ENCODE data around the gene TTLL1. TPM values are rescaled to one million over a fixed set of nuclear protein-coding genes. Genes with fewer than 3 reads are reported as not detected.

The TTLL1 gene
- total and polyA plus RNA-seq, 2 experiments from 2014 or later: 5.5 to 6.8 TPM

DNA sequence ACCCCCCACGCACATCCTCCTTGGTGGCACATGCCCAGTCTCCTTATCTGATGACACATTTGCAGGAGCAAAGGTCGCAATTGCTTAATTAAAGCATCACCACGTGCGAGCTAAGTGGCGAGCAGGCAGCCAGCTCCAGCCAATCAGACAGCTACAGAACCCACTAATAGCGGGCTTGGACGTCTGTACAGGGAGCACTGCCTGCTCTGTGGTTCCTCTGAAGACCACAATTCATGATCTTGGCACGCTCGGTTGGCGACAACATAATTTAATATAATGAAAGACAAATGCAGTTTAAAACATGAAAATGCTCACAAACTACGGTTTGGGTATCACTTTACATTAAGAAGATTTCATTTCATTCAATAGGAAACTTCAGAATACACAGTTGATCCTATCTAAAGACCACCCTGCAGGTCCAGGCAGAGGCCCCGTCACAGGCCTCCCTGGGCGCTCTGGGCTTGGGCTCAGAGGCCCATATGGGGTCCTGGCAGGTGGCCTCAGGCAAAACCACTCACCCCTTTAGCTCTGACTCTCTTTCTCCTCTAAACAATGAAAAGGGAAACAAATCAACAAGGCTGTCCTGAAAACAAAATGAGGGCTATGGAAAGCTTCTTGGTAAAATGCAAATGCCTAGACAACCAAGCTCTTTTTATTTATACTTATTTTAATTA, 84.7 kb downstream of the TTLL1 start:
- H3K4me1 ChIP-seq (ENCODE audit: insufficient read depth): peaks cover 70% of the 10 kb centered on the region
- no peaks in the 10 kb centered on the region for H3K36me3 ChIP-seq (ENCODE audit: insufficient read depth)
- Mint-ChIP-seq H3K9me3 (no peaks in the 10 kb centered on the region), H3K27me3 (ENCODE audit: insufficient read depth, low read depth, poor library complexity) (peaks cover 18% of the 10 kb centered on the region), H3K4me1 (peaks cover 71% of the 10 kb centered on the region), H3K4me3 (no peak overlapping the region), H3K36me3 (ENCODE audit: low read depth) (peaks cover 4% of the 10 kb centered on the region; the same call in 2 of the 3 replicates), H3K27ac (no peak overlapping the region)
- H3K4me2 ChIP-seq: no peak overlapping the region
- H3K4me3 ChIP-seq: no peak overlapping the region
- H2AFZ ChIP-seq: no peak overlapping the region
- H3K27ac ChIP-seq (ENCODE audit: low read depth): peak overlapping the region; percentile 39; the same call in 1 of the 2 replicates
- TF ChIP-seq STAT1 (IDR thresholded peaks at IDR 0.05; ENCODE audit: unreplicated experiment) (no peak), ZNF462 (CRISPR knock-in tag; IDR thresholded peaks at IDR 0.05) (no peak), CREB1 (CRISPR knock-in tag; IDR thresholded peaks at IDR 0.05; ENCODE audit: low read depth) (no peak), EZH2phosphoT487 (IDR thresholded peaks at IDR 0.05; ENCODE audit: unreplicated experiment) (no peak), ZNF331 (CRISPR knock-in tag; IDR thresholded peaks at IDR 0.05; ENCODE audit: low read depth) (no peak), ETS1 (IDR thresholded peaks at IDR 0.05) (no peak), POLR2AphosphoS5 (IDR thresholded peaks at IDR 0.05; ENCODE audit: low read depth) (no peak), NANOG (IDR thresholded peaks at IDR 0.05; ENCODE audit: borderline replicate concordance) (no peak), ZNF114 (CRISPR knock-in tag; IDR thresholded peaks at IDR 0.05) (no peak), JUNB (IDR thresholded peaks at IDR 0.05; ENCODE audit: unreplicated experiment) (no peak), REST (IDR thresholded peaks at IDR 0.05; ENCODE audit: unreplicated experiment) (no peak), EZH2 (IDR thresholded peaks at IDR 0.05; ENCODE audit: low read depth, unreplicated experiment) (no peak)
- TF ChIP-seq, protein P1, sequence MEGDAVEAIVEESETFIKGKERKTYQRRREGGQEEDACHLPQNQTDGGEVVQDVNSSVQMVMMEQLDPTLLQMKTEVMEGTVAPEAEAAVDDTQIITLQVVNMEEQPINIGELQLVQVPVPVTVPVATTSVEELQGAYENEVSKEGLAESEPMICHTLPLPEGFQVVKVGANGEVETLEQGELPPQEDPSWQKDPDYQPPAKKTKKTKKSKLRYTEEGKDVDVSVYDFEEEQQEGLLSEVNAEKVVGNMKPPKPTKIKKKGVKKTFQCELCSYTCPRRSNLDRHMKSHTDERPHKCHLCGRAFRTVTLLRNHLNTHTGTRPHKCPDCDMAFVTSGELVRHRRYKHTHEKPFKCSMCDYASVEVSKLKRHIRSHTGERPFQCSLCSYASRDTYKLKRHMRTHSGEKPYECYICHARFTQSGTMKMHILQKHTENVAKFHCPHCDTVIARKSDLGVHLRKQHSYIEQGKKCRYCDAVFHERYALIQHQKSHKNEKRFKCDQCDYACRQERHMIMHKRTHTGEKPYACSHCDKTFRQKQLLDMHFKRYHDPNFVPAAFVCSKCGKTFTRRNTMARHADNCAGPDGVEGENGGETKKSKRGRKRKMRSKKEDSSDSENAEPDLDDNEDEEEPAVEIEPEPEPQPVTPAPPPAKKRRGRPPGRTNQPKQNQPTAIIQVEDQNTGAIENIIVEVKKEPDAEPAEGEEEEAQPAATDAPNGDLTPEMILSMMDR (conservative IDR thresholded peaks at IDR 0.05; ENCODE audit: low read depth in 2 of 2): no peak
- DNase-seq (ENCODE audit: low spot score) (no peak), ATAC-seq (peak; percentile 32)
- 0 out of 2 replicates have a peak, but pooled peaks cover 7% of the 10 kb centered on the region for H3F3A ChIP-seq (replicated peaks; ENCODE audit: low read depth)
- peaks cover 83% of the 10 kb centered on the region for H4K20me1 ChIP-seq (replicated peaks; ENCODE audit: insufficient read depth)
- 0 out of 2 replicates have a peak, but pooled peaks cover 3% of the 10 kb centered on the region for H3K9me2 ChIP-seq (ENCODE audit: insufficient read depth)
- H3K27me3 ChIP-seq (ENCODE audit: insufficient read depth): no peaks in the 10 kb centered on the region
- peaks cover 100% of the 10 kb centered on the region for H3K79me2 ChIP-seq (replicated peaks; ENCODE audit: insufficient read depth)

Measured in GM23338 (cell line).